Caki2 (cell line): ENCODE data around the gene ATP2A1. TPM values are rescaled to one million over a fixed set of nuclear protein-coding genes. Genes with fewer than 3 reads are reported as not detected.

Source experiments
- DNase-seq: peaks from one replicate; pipeline ENCODE4 v3.0.0-alpha.2; 2015; ENCODE audit warnings: low read depth
- in situ Hi-C: cut with HindIII; loops from 2 replicates; pipeline ENCODE4 v1.10.0; 2016; ENCODE audit warnings: low sequenced_read_pairs, low pct_unique_long_range_greater_than_20kb, mixed read lengths
- total RNA-seq: library from RNA; depleted of rRNA; stranded (reverse); fragments of >200 nt; shearing (Covaris generic); gene quantifications from 2 replicates; pipeline ENCODE4 v1.2.3, GENCODE V29; 2014; ENCODE audit warnings: low replicate concordance; rRNA removed

The ATP2A1 gene
- 0.12 and 0.71 TPM in 2 replicates for total RNA-seq

DNA sequence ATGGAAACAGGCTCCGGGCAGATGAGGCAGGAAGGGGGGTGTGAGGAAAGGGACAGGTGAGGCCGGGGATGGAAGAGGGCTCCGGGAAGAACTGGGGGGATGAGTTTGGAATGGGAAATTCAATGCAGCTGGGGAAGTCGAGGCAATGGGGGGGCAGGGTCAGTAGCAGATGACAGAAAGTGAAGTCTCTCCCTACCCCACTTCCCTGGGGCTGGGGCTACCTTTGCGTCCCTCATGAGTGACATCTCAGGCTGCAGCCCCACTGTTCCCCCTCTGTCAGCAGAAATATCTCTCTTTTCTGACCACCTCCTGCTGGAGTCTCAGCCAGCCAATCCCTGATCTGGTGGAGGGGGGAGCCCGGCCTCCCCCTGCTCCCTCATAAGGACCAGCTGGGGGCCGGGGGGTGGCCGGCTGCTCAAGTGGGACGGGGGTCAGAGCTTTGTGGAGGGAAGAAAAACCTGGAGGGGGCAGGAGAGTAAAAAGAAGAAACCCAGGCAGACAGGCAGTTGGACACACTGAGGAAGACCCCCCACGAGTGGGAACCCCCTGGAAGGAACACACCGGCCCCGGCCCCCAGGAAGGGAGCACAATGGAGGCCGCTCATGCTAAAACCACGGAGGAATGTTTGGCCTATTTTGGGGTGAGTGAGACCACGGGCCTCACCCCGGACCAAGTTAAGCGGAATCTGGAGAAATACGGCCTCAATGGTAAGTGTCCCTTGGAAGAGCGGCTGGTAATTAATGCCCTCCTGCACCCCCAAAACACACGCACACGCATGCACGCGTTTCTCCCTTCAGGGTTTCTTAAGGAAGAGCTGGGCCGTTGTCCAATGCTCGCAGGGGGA, at the start of gene ATP2A1:
ATP2A1 (plus strand) TSS at position 406 of the 844 bp plus-strand sequence; CDS start at position 590, 184 bp downstream.
- in situ Hi-C loops, result no loop called here
- DNase-seq, result no peak

DNA sequence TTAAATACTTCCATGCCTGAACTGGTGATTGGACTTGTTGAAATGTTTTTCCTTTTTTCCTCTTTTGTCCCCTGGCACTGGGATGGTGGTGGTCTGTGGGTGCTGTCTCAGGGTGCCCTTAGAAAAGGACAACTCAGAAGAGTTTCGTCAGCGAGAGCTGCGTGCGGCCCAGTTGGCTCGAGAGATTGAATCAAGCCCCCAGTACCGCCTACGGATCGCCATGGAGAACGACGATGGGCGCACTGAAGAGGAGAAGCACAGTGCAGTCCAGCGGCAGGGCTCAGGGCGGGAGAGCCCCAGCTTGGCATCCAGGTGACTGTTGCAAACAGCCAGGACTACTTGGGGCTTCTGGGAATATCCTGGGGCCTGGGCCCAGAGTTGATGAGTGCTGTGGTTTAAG, 48.5 kb upstream of the ATP2A1 start:
- in situ Hi-C loops, result no loop called here
- DNase-seq, result no peak

DNA sequence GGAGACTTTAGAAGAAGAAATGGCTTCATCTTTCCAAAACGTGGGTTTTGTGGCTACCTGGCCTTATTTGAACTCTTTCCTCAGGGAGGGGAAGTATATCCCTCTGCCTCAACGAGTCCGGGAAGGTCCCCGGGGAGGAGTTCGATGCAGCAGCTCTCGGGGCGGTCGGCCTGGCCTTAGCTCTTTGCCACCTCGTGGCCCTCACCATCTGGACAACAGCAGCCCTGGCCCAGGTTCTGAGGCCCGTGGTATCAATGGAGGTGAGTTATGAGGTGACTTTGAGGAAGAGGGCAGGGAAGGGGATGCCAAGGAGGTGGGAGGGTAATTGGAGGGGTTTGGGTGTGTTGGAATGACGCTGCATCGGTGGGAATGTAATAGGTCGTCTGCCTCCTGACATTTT, 47.8 kb upstream of the ATP2A1 start:
- DNase-seq, result no peak
- in situ Hi-C loops, result no loop called here

DNA sequence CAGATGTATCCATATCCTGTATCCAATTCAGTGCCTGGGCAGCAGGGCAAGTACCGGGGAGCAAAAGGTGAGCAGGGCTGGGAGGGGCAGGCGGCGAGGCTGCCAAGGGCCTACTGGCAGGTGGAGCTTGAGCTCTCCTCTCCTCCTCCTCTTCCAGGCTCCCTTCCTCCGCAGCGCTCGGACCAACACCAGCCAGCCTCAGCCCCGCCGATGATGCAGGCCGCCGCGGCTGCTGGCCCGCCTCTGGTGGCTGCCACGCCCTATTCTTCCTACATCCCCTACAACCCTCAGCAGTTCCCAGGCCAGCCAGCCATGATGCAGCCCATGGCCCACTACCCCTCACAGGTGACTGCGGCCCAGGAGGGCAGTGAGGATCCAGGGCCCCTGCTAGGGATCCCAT, 43.9 kb upstream of the ATP2A1 start:
- no peak for DNase-seq
- in situ Hi-C loops, result no loop called here

DNA sequence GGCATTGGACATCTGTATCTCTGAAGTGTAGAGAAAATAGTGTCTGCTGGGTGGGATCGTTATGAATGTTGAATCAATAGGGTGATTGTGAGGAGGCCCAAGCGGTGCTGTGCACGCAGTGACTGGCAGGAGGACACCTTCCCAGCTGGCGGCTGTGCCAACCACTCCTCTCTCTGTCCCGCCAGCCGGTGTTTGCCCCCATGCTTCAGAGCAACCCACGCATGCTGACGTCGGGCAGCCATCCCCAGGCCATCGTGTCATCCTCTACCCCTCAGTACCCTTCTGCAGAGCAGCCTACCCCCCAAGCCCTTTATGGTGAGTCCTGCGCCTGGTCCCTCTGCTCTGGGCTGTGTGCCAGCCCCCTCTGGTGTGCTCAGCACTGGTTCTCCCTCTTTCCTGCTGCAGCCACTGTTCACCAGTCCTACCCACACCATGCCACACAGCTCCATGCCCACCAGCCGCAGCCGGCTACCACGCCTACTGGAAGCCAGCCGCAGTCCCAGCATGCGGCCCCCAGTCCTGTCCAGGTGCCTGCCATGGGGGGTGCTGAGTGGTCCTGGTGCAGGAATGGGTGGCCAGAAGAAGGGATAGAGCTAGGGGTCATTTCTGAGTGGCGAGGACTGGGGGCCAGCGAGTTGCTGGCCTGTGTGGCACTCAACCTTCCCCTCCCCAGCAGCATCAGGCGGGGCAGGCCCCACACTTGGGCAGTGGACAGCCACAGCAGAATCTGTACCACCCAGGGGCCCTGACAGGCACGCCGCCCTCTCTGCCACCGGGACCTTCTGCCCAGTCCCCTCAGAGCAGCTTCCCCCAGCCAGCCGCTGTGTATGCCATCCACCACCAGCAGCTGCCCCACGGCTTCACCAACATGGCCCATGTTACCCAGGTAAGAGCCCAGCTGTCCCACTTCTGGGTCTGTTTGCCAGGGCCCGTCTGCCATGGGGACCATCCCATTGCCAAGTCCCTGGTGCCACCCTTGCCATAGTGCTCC, 43.1 kb upstream of the ATP2A1 start:
- DNase-seq, result no peak
- in situ Hi-C loops, result no loop called here

DNA sequence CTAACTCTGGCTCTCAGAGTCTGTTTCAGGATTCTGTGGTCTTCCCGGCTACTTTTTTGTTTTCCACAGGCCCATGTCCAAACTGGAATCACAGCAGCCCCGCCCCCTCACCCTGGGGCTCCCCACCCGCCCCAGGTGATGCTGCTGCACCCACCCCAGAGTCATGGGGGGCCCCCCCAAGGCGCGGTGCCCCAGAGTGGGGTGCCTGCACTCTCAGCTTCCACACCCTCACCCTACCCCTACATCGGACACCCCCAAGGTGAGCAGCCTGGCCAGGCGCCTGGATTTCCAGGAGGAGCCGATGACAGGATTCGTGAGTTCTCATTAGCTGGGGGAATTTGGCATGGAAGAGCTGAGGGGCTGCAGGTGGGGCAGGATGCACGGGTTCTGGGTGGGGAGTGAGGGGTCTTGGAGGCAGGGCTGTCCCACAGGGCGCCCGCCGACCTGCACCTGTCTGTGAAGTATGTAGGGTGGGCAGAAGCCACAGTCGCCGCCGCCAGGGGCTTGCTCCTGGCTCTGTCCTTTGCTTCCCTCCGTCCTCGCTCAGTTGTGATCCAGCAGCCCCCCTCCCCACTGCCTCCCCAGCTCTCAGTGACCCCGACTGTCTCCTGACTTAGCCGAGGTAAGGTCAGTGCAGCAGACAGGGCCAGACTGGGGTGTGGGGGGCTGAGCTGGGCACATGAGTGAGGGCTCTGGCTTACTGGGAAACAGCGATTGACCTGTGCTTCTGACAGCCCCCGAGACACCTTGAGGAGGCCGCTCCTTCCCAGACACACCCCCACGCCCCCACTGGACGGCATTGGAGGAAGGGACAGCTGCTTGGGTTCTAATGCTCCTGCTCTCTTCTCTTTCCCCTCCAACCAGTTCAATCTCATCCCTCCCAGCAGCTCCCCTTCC, 42.2 kb upstream of the ATP2A1 start:
- DNase-seq, result no peak
- in situ Hi-C loops, result no loop called here

DNA sequence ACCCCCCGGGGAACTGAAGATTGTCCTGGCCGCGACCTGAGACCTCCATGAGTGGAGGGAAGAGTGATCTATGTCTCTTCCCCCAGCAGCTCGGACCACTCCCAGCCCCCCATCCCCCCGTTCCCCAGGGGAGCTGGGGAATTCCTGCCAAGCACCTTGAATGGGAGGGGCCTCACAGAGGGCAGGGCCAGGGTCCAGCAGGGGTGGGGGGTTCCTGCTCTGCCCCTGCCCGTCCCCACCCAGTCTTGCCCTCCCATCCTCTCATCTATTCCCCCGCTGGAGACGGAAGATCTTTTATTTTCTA, 41.6 kb upstream of the ATP2A1 start:
- no peak for DNase-seq
- in situ Hi-C loops, result no loop called here

DNA sequence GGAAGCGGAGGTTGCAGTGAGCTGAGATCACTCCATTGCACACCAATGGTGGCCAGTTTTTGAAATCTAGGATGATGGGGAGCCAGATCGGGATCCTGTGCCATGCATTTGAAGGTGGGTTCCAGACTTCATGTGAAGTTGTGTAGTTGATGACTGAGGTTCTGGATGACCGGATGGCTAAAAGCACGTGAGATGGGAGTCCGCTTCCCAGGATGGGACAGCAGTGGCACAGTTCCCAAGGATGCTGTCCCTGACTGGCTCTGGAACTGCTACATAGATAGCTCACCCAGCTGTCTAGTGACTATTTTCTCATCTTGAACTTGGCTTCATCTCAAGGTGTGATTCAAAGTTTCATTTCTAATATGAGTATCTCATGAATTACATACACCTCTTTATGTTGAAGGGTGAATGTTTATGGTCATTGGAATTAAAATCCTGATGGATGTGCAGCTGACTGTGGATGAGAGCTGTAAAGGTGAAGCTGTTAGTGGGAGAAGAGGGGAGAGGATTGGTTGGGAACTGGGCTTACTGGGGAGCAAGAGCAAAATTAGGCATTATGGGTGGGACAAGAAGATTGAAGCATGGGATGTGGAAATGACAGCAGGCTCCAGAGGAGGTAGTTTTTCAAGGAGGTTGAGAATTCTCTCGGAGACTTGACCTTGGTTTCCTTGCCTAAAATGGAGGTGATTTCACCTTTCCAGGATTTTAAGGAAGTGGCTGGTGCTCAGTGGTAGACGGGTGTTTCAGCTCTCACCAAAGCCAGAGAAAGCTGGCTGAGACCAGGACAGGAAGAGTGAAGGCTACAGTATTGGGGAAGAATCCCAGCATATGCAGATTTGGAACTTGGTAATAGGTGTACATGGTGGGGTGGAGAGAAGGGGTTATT, 40.4 kb upstream of the ATP2A1 start:
- DNase-seq, result no peak
- in situ Hi-C loops, result no loop called here

DNA sequence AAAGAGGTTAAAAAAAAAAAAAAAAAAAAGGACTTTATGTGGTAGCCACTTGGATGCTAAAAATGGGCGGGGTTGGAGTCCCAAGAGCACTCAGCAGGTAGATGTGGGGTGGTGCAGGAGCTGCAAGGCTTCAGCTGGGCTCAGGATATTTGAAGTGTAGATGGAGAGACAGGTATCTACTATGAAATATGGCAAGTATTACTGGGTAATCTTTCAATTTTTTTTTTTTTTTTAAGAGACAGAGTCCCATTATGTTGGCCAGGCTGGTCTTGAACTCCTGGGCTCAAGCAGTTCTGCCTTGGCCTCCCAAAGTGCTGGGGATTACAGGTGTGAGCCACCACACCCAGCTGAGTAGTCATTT, 39.8 kb upstream of the ATP2A1 start:
- in situ Hi-C loops, result no loop called here

DNA sequence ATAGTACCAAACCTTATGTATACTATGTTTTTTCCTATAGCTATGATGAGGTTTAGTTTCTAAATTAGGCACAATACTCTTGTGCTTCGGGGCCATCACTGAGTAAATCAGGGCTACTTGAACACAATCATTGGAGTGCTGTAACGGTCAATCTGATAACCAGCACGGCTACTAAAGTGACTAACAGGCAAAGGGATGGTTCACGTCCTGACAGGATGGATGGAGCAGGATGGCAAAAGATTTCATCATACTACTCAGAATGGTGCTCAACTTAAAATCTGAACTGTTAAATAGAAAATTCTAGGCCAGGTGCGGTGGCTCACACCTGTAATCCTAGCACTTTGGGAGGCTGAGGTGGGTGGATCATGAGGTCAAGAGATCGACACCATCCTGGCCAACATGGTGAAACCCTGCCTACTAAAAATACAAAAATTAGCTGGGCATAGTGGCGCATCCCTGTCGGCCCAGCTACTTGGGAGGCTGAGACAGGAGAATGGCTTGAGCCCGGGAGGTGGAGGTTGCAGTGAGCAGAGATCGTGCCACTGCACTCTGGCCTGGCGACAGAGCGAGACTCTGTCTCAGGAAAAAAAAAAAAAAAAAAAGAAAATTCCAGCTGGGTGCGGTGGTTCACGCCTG, 39.2 kb upstream of the ATP2A1 start:
- no peak for DNase-seq
- in situ Hi-C loops, result no loop called here

More for the DNA sequence above, 39.8 kb upstream of the ATP2A1 start:
- no peak for DNase-seq

DNA sequence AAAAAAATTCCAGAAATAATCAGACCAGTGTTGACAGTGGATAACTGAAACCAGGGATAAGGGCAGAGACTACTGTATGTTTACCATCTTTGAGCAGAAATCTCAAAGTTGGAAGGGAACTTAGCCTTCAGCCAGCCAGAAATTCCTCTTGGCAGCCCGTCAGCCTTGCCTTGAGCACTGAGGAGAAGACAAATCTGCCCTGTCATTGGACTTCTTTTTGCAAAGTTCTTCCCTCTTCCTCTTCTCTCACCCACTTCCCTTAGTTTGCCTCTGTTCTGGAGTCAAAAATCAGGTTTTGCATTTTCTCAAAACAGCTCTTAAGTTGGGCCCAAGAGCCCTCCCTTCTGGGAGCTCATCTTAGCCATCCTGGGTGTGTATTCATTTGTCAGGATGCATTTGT, 38.4 kb upstream of the ATP2A1 start:
- in situ Hi-C loops, result no loop called here

DNA sequence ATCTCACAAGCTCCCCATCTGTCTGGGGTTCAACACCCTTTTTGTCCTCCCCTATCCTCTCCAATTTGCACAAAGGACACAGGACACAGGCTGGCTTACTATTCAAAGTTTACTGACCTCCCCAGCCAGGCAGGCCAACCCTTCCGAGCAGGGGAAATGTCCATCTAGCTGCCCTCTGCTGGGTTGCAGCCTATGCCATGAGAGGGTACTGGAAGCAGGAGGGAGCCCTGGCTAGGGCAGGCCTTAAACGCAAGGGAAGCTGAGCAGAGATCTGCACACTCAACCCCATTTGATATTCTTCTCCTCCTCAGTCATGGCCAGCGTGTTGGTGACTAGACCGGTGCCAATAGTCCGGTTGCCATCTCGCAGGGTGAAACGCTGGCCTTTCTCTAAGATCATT, 35.6 kb upstream of the ATP2A1 start:
- in situ Hi-C loops, result no loop called here
- no peak for DNase-seq

More for the DNA sequence above, 38.4 kb upstream of the ATP2A1 start:
- DNase-seq, result no peak

DNA sequence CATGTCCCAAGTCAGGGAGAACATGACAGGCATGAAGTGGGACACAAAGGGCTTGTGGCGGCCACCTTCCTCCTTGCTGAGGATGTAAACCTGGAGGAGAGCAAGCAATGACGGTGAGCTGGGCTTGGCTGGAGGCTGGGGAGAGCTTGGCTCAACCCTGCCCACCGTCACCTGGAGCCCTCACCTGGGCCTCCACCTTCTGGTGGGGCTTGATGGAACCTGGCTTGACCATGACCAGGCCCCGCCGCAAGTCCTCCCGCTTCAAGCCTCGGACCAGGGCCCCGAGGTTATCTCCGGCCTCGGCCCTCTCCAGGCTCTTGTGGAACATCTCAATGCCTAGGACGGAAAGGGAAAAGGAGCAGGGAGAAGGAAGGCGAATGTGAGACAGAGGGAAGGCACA, 34.5 kb upstream of the ATP2A1 start:
- DNase-seq, result no peak
- in situ Hi-C loops, result no loop called here

DNA sequence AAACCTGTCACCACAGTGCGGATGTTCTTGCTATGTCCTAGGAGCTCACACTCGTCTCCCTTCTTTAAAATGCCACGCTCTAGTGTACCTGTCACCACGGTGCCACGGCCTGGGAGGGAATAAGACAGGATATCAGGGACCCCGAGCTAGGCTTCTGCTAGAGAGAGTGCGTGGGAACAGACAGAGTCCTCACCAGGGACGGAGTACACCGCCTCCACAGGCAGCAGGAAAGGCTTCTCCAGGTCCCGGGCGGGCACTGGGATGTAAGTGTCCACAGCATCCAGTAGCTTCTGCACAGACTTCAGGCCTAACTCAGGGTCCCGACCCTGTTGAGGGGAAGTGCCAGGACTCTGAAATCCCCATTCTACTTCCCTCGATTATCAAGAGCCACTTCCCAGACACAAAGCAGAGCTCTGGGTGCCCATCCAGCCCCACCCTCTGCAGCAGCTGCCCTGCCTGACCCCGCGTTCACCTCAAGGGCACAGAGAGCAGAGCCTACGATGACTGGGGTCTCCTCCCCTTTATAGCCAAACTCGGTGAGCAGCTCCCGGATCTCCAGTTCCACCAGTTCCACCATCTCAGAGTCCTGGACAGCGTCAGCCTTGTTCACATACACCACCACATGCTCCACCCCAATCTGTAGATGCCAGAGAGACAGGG, 33.9 kb upstream of the ATP2A1 start:
- DNase-seq, result no peak
- in situ Hi-C loops, result no loop called here

DNA sequence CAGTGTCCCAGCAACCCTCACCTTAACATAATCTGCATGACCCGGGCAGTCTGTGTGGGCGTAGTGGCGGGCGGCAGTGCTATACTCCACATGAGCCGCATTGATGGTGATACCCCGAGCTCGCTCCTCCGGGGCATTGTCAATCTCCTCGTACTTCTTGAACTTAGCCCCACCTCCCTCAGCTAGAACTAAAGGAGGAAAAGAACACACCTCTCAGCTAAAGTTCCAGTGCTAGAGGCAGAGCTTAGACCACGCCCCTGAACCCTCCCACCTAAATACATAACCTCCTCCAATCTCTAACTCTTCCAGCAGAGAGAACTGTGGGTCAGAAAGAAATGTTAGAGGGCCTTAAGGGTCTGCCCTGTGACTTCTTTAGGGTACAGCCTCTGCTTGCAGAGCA, 33.0 kb upstream of the ATP2A1 start:
- in situ Hi-C loops, result no loop called here
- DNase-seq, result peak; percentile 74

DNA sequence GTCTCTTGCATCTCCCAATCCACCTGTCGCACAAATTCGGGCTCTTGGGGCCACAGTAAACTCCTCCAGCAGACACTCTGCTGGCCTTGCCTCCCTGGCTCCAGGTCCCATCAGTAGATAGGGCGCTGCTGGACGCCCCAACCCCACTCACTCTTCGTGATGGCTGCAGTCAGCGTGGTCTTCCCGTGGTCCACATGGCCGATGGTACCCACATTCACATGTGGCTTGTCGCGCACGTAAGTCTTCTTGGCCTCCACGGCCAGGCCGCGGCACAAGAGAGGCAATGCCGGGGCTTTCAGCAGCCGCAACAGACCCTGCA, 32.6 kb upstream of the ATP2A1 start:
- no peak for DNase-seq
- in situ Hi-C loops, result no loop called here
